ENCODE measurements around the gene LRP1.

DNA sequence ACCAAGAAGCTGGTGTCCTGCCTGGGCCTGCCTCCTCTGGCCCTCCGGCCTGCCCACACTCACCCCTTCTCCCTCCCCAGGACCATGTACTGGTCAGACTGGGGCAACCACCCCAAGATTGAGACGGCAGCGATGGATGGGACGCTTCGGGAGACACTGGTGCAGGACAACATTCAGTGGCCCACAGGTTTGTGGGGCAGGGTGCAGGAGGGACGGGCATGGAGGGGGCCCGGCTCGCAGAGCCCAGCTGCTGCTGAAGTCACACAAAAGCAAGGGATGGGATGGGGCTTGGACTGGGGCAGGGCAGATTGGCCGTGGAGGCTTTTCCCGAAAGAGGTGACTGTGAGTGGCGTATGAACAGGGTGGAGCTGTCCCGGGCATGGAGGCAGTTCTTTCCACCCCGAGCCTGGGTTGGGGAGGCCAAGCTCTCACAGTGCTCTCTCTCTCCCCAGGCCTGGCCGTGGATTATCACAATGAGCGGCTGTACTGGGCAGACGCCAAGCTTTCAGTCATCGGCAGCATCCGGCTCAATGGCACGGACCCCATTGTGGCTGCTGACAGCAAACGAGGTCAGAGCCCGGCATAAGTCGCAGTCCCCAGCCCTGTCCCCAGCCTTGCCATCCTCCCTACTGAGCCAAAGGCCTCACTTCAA, 80.5 kb downstream of the LRP1 start:
- TF ChIP-seq, protein P1, sequence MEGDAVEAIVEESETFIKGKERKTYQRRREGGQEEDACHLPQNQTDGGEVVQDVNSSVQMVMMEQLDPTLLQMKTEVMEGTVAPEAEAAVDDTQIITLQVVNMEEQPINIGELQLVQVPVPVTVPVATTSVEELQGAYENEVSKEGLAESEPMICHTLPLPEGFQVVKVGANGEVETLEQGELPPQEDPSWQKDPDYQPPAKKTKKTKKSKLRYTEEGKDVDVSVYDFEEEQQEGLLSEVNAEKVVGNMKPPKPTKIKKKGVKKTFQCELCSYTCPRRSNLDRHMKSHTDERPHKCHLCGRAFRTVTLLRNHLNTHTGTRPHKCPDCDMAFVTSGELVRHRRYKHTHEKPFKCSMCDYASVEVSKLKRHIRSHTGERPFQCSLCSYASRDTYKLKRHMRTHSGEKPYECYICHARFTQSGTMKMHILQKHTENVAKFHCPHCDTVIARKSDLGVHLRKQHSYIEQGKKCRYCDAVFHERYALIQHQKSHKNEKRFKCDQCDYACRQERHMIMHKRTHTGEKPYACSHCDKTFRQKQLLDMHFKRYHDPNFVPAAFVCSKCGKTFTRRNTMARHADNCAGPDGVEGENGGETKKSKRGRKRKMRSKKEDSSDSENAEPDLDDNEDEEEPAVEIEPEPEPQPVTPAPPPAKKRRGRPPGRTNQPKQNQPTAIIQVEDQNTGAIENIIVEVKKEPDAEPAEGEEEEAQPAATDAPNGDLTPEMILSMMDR (conservative IDR thresholded peaks at IDR 0.05; ENCODE audit: low read depth, low read length) = no peak
- TF ChIP-seq EZH2 (IDR thresholded peaks at IDR 0.05; ENCODE audit: low read length, unreplicated experiment) = no peak
- TF ChIP-seq EZH2phosphoT487 (IDR thresholded peaks at IDR 0.05; ENCODE audit: borderline replicate concordance, low read length) = no peak
